GM12864 (cell line): ENCODE measurements around the gene HOXA3.

Source experiments
- DNase-seq: peaks from one replicate; pipeline ENCODE4 v3.0.0-alpha.2; 2011; ENCODE audit warnings: low read depth
- H3K4me3 ChIP-seq: 2 replicates; pipeline ENCODE4 v1.5.1; 2011; ENCODE audit warnings: mild to moderate bottlenecking, low read depth, low read length, control low read depth
- CTCF ChIP-seq: IDR thresholded peaks from 2 replicates; pipeline ENCODE4 v1.5.1; 2011; ENCODE audit warnings: low read depth, mild to moderate bottlenecking, moderate library complexity, low read length, control low read depth, inconsistent platforms; ENCODE audit errors: missing control alignments

Gene HOXA3

GRCh38 chr7:27188386-27189294, 36.3 kb upstream of the HOXA3 start:
- no peak for TF ChIP-seq CTCF
- H3K4me3 ChIP-seq = no peak overlapping the region
- no peak for DNase-seq

- H3K4me3 ChIP-seq = no peak overlapping the region
- no peak for DNase-seq
- no peak for TF ChIP-seq CTCF
These were observed 35.3 kb upstream of the HOXA3 start for GRCh38 chr7:27187475-27188385.

- no peak for DNase-seq
- H3K4me3 ChIP-seq = no peak overlapping the region
- TF ChIP-seq CTCF = no peak
These were observed 34.5 kb upstream of the HOXA3 start for GRCh38 chr7:27186668-27187474.

GRCh38 chr7:27185854-27186667, 33.7 kb upstream of the HOXA3 start:
- DNase-seq = no peak
- H3K4me3 ChIP-seq = no peak overlapping the region
- TF ChIP-seq CTCF = no peak

- no peak for DNase-seq
- TF ChIP-seq CTCF = no peak
- H3K4me3 ChIP-seq = peak within 1 kb of the TSS; percentile 24
These were observed 32.9 kb upstream of the HOXA3 start, which contains the start of gene HOXA11 for GRCh38 chr7:27185013-27185853. TSS of gene HOXA11 (minus strand) at chr7:27185232. CDS start at chr7:27185144, 88 bp downstream.
